ENCODE measurements around the gene RACK1.
"Not testable (repeated sequence)": the region's sequence is repeated elsewhere in the genome, so short reads cannot be mapped to it uniquely, and the experiment has no call there.

The RACK1 gene

DNA sequence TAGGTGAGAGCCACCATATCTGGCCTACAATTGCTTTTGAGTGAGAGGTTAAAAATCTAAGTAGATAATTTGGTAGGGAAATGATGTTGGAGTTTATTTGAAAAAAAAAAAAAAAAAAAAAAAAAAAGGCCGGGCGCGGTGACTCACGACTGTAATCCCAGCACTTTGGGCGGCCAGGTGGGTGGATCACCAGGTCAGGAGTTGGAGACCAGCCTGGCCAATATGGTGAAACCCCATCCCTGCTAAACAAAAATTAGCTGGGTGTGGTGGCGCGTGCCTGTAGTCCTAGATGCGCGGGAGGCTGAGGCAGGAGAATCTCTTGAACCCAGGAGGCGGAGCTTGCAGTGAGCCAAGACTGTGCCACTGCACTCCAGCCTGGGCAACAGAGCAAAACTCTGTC lies 29.5 kb downstream of the RACK1 start:
- DNase-seq (ENCODE audit: low spot score), result not testable (repeated sequence)

- DNase-seq (ENCODE audit: low spot score), result no peak
Measured at GRCh38 chr5:181212934-181213333, 30.8 kb downstream of the RACK1 start.

- no peak for DNase-seq (ENCODE audit: low spot score)
Measured at GRCh38 chr5:181212080-181212479, 31.6 kb downstream of the RACK1 start.

DNA sequence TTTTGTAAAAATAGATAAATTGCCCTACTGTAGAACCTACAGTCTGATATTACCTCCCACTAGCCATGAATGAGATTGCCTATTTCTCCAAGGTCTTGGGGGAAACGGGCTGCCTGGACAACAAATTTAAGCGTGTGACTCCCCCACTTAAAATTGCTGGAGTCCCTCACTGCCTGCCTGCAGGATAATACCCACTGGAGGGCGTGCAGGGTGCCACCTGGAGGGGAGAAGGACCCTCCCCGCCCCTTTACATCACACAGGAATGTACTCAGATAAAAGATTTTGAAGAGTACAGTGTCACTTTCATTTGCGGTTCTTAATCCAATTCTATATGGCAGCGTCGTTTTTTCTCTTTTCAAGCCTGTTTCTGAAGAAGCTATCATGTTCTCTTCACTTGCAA lies 32.5 kb downstream of the RACK1 start:
- DNase-seq (ENCODE audit: low spot score), result no peak

DNA sequence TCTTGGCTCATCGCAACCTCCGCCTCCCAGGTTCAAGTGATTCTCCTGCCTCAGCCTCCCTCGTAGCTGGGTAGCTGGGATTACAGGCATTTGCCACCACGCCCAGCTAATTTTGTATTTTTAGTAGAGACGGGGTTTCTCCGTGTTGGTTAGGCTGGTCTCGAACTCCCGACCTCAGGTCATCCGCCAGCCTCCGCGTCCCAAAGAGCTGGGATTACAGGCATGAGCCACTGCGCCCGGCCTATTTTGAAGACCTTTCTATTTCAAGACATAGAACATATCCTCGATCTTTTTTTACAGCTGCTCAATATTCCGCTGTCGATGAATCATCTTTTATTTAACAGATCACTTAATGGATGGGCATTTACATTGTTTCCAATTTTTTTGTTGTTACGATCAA lies 33.0 kb downstream of the RACK1 start:
- DNase-seq (ENCODE audit: low spot score), result not testable (repeated sequence)

GRCh38 chr5:181210148-181210547 lies 33.6 kb downstream of the RACK1 start:
- DNase-seq (ENCODE audit: low spot score), result not testable (repeated sequence)

DNA sequence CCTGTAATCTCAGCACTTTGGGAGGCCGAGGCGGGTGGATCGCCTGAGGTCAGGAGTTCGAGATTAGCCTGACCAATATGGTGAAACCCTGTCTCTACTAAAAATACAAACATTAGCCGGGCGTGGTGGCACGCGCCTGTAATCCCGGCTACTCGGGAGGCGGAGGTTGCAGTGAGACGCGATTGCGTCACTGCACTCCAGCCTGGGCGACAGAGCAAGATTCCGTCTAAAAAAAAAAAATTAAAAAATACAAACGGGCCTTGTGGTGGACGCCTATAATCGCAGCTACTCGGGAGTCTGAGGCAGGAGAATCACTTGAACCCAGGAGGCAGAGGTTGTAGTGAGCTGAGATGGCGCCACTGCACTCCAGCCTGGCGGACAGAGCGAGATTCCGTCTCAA lies 34.7 kb downstream of the RACK1 start:
- DNase-seq (ENCODE audit: low spot score), result not testable (repeated sequence)

DNA sequence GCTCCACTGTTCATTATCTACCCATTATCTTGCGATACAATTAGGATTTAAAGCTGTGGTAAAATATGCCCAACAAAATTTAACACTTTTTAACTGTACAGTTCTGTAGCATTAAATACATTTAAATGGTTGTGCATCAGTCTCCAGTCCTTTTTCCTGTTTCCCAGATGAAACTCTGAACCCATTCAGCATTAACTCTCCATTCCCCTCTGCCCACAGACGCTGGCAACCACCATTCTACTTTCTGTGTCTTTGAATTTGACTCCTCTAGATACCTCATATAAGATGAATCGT lies 35.8 kb downstream of the RACK1 start:
- no peak for DNase-seq (ENCODE audit: low spot score)

DNA sequence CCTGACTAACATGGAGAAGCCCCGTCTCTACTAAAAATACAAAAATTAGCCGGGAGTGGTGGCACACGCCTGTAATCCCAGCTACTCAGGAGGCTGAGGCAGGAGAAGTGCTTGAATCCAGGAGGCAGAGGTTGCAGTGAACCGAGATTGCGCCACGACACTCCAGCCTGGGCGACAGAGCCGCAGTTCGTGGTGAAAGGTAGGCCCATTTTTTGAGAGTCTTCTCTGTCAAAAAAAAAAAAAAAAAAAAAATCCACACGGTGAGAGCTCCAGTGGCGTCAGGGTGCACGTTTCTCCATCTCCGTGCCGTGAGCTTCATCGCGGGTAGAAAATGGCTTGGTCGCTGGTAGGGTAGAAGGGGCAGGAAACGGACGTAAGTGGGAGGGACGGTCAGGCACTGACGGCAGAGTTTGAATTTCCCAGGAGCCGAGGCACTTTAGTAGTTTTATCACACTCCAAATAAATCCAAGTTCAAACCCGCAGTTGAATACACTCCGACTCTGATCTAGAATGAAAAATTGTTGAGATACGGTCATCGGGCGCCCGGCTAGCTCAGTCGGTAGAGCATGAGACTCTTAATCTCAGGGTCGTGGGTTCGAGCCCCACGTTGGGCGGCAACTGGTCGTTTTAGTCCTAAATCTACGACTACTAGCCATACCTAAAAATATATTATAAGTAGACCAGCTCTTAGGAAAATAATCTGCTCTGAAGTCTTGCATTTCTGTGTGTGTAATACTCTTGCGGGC lies 36.3 kb downstream of the RACK1 start:
- peak; percentile 66 for DNase-seq (ENCODE audit: low spot score)

DNA sequence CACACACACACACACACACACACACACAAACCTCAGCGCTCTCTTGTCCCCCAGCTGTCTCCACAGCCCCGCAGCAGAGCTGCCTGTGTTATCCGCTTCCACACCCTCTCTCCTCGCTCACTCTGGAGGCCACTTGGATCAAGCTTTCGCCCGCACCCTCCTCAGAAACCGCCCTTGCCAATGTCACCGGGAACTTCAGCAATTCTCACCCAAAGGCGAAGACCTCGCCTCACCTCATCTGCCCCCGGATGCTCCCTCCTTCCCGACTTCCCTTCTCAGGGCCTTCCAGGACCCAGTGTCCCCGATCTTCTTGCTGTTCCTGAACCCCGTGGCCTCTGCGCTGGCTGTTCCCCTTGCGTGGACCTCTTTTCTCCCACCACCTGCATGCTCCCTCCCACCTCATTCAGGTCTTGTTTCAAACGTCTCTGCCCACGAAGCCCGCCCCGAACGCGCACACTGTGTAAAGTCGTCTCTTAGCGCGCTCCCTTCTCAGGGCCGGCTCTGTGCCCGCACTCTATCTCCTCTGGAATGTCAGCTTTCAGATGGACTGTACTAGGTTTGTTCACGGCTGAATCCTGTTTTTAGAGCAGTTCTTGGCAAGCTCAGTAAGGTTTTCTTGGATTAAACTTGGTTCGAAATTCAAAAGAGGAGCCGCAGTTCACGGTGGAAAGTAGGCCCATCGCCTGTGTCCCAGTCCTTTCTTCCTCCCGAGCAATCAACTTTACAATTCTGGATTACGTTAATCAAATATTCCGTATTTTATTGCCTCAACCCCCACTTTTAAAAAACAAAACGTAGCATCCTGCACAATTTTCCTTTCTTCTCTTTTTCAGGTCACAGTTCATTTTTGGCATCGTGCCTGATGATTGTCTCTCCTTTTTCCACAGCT lies 37.7 kb downstream of the RACK1 start:
- DNase-seq (ENCODE audit: low spot score), result no peak

GRCh38 chr5:181204826-181205760 lies 38.6 kb downstream of the RACK1 start, which contains the start of gene TRIM7:
Gene TRIM7, minus strand, starts transcription at chr5:181205196. Its CDS starts 86 bp downstream, at chr5:181205110.
- DNase-seq (ENCODE audit: low spot score), result peak; percentile 22

GRCh38 chr5:181204113-181204825 lies 39.4 kb downstream of the RACK1 start:
- no peak for DNase-seq (ENCODE audit: low spot score)

GRCh38 chr5:181203777-181204112 lies 40.0 kb downstream of the RACK1 start:
- DNase-seq (ENCODE audit: low spot score), result no peak

GRCh38 chr5:181203093-181203711 lies 40.5 kb downstream of the RACK1 start:
- DNase-seq (ENCODE audit: low spot score), result no peak

DNA sequence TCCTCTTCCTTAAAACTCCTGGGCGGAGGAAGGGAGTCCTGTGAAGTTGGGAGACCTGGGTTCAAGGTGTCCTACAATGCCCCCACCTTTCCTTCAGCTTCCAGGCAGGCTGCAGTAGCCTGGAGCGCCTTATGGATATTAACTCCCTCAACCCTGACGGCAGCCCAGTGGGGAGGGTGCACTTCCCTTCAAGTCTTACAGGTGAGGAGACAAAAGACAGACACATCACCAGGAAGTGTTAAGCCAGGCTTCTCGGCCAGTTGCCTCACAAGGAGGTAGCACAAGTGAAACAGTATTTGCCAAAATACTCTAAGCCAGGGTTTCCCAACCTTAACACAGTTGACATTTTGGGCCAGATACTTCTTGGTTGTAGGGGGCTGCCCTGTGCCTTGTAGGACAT lies 42.9 kb downstream of the RACK1 start:
- DNase-seq (ENCODE audit: low spot score), result no peak

DNA sequence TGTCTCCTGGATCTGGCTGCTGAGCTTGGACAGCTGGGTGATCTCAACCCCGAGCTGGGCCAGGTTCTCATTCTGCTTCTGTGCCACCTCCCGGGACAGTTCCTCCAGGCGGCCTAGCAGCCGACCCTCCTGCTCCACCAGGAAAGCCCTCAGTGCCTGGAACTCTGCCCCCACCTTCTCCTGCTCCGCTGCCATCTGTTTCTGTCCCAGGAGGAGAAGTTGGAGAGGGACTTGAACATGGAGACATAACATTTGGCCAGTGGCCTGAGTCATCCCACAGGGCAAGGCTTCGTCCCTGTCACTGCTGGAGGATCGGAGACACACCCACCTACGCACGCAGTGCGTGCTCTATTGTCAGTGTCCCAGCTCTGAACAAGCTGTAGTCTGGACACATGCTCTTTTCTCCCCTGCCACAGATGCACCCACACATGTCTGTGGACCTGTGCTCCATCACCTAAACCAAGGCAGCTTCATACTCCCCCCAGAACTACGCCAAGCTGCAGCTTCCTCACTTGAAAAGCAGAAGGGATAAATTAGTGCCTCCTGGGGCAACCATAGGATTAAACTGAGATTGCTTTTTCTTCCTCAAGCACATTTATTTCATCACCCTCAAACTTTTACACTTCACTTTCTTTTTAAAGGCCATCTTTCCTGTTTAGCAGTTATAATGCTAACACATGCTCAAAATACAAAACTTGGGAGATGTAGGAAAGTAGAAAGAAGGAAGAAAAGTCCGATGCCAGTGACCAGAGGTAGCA lies 43.6 kb downstream of the RACK1 start:
- no peak for DNase-seq (ENCODE audit: low spot score)

DNA sequence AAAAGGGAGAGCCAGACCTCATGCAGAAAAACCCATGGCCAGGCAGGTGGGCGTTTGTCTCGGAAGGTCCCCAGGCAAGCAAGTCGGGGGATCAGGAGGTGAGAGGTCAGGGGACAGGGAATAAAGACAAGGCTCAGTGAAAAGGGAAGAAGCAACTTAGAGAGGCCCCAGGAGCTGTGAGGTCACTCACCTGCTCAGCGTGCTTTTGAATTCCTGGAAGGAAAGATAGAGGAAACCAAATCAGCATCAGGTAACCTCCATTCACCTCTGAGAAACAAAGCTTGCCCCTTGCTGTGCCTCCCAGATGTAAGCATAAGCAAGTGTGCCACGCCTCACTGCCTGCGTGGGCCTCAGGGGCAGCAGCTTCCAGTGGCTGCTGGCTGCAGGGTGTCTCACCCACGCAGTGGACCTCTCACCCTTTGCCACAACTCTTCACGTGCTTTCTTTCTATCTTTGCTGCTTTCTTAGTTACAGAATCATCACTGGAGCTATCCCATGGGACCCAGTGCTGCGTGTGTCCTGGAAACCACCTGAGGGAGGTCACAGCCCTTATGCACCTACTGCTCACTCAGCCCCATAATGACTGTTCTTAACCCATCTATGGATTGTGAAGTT lies 44.7 kb downstream of the RACK1 start:
- DNase-seq (ENCODE audit: low spot score), result no peak

GRCh38 chr5:181198106-181198685 lies 45.5 kb downstream of the RACK1 start:
- DNase-seq (ENCODE audit: low spot score), result no peak

- no peak for DNase-seq (ENCODE audit: low spot score)
Measured at GRCh38 chr5:181197326-181197951, 46.3 kb downstream of the RACK1 start.

Data from hematopoietic multipotent progenitor cell treated with erythropoietin and hydrocortisone succinate and interleukin-3 and kit ligand, for 15 days (in vitro differentiated cells).